Fibroblast of skin of left biceps (primary cell): ENCODE measurements around the gene ANXA8.

Experiments used
- DNase-seq, 2 experiments: peaks; one replicate each; pipeline ENCODE4 v3.0.0-alpha.2; 2013; ENCODE audit warnings: low read depth in 2 of 2

ANXA8 gene

DNA sequence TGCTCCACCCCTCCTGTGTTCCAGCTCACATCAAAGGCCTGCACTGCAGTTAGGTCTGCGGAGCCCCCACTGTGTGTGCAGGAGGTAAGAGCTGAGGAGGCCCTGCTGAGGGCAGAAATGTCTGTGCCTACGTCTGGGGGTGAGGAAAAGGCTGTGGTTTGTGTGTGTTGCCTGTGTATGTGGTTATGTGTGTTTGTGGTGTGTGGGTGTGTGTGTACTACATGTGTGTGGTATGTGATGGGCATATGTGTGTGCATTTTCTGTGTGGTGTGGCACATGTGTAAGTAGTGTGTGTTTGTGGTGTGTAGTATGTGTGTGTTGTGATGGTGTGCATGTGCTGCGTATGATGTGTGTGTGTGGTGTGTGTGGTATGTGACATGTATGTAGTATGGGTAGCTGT is 36.2 kb downstream of the ANXA8 start:
- no peak for DNase-seq

- DNase-seq: no peak
Observed at GRCh38 chr10:47447209-47447608, 36.7 kb downstream of the ANXA8 start.

GRCh38 chr10:47445720-47446119 is 38.2 kb downstream of the ANXA8 start:
- no peak for DNase-seq

DNA sequence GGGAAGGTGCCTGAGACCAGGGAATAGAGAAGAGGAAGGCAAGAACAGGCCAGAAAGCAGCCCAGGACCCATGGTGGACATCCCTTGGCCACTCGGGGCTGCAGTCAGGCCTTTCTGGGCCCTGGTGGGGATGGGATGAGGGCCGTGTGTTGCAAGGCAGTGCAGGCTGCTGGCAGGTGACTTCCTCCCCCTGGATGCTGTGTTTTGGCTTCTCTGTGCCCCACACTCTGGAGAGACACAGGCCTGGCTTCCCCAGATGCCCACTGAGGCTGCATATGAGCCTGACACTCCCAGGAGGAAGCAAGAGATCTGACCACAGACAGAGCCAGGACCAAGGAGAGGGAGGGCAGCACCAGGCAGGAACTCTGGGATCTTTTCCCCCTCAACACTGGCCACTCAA is 39.9 kb downstream of the ANXA8 start:
- DNase-seq: no peak

GRCh38 chr10:47443145-47443544 is 40.8 kb downstream of the ANXA8 start:
- no peak for DNase-seq

DNA sequence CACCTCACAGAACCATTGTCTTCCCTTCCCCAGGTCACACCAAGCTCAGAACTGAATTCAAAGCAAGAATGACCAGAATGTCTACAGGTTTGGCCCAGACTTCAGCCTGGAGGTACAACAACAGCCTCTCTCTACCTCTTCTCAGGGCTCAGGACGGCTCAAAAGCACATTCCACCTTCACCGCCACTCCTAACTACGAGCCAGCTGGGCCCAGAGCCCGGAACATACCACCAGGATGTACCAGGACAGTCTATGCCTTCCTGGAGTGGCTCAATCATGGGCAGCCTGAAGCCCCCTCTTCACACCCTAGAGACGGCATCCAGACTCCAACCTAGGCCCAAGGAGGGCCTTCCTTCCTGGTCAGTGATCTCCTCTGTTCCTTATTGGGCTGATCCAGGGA is 41.6 kb downstream of the ANXA8 start:
- DNase-seq: no peak

GRCh38 chr10:47441938-47442337 is 42.0 kb downstream of the ANXA8 start:
- DNase-seq: no peak

DNA sequence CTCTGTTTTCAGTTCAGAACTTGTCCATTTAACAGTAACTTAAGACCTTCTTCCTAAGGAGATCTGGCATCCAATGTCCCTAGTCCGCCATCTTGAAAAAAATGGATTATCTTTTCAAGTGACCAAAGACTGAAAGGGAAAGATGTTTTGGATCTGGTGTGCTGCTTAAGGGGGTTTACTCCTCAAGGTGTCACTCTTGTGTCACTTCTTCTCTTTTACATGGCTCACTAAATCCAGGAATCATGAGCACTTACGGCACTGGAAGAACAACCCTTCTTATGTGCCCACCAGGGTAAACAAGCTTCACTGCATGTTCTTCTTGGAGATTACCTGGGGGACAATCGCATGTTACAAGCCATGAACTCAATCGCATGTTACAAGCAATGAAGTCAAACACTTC is 43.7 kb downstream of the ANXA8 start:
- no peak for DNase-seq

DNA sequence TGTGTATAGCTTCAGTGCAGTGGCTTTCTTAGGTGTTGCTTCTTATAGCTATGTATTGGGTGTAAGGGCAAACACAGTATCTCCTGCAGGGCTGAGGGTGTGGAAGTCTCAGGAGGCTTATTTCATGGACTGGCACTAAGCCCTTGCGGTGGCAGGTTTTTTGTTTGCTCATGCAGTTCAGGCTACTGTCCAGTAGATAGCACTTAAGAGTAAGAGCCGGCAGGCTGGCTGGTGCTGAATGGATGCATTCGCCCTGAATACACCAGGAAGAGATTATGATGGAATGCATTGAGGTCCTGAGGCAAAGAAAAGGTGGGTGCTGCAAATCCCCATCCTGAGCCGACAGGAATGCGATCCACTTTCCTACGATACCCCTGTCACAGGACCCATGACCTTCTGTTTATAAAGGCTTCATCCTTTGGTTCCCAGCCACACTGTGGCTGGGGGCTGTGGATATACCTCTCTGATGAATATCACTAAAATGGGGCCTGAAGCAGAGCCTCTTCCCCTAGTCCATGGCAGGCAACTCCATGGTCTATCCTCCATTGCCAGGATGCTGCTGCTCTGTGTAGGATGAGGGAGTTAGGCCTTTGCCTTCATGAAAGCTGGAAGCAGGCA is 44.9 kb downstream of the ANXA8 start:
- peak in 1 of 2 experiments; percentile 10 for DNase-seq

- DNase-seq: no peak
Observed at GRCh38 chr10:47435081-47435480, 48.8 kb downstream of the ANXA8 start.

- DNase-seq: no peak
Observed at GRCh38 chr10:47425813-47426419, 58.0 kb downstream of the ANXA8 start.

DNA sequence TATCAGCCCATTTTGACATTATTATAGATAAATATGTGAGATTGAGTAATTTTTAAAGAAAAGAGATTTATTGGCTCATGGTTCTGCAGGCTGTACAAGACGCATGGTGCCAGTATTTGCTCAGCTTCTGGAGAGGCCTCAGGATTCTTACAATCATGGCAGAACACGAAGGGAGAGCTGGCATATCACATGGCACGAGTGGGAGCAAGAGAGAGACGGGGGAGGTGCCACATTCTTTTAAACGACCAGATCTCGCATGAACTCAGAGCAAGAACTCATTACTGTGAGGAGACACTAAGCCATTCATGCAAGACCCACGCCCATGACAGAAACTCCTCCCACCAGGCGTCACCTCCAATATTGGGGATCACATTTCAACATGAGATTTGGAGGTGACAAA is 59.7 kb downstream of the ANXA8 start:
- DNase-seq: no peak

DNA sequence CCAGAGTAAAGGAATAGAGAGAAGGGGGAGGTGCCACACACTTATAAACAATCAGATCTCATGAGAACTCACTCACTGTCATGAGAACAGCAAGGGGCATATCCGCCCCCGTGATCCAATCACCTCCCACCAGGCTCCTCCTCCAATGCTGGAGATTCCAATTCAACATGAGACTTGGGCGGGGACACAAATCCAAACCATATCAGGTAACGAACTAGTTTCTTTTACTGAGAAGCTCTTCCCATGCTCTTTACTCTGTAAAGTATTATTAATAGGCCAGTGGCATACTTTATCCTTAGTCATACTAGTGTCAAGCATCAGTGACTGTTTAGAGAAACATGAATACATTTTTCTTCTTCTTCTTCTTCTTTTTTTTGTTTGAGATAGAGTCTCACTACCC is 60.4 kb downstream of the ANXA8 start:
- no peak for DNase-seq

DNA sequence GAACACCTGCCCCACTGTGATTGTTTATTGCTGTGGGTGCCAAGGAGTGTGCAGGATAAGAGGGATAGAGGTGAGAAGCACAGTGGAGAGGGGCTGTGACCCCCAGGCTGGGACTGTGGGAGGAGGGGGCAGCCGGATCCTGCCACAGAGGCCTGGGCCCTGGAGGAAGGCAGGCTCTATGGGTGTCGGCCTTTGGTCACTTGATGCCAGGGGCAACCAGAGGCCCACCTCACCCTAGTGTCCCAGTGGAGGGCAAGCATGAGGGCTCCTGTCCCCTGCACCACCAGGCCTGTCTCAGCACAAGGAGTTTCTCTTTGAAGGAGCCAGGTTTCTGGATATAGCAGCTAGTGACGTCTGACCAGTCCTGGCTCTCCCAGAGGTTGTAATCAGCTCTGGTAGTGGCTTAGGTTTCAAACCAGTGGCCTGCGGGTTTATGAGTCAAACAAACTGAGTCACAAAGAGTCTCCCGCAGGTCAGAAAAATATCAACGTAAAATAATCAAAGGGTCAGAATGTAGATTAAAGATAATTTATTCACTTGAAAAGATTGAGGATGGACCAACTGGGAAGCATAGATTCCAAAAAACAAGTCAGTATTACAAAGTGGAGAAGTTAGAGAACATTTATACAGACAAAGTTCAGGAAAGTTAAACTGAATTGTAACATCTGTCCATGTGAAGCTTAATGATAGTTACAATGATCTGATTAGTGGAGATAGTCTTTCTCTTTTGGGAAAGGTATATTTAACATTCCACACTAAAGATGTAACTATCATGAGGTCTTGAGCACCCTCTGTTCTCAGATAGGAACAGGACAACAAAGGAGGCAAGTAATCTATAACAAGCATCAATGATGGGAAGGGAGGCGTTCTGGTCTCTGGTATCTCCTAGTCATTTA is 62.6 kb downstream of the ANXA8 start:
- DNase-seq: no peak

DNA sequence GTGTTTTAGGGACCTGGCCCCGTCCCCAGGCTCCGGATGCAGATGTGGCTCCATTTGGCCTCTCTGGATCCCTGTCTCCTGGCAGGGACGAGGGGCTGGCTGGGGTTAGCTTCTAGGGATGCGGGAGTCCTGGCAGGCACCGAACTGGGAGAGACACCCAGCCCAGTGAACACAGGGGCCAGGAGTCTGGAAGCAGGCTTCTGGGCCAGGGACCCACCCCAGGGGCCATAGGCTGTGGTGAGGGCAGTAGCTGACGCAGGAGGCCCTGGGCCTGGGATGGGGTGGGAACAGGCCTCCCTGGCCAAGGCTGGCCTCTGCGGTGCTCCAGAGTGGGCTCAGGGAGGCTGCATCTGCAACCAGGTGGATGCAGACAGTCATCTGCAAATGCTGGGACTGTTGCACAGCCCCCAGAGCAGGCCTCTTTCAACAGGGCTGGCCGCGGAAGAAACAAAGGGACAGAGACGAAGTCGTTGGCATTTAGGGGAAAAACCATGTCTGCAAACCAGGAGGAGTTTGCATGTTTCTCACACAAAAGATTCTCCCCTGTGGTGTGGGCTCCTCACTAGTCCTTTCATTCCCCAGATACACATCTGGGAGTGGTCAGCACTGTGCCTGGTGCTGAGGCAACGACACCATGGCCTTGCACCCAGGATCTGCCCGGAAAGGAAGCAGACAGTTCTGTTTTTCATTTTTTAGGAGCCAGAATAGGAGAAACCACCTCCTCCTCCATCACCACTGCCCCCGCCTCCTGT is 63.4 kb downstream of the ANXA8 start:
- no peak for DNase-seq

DNA sequence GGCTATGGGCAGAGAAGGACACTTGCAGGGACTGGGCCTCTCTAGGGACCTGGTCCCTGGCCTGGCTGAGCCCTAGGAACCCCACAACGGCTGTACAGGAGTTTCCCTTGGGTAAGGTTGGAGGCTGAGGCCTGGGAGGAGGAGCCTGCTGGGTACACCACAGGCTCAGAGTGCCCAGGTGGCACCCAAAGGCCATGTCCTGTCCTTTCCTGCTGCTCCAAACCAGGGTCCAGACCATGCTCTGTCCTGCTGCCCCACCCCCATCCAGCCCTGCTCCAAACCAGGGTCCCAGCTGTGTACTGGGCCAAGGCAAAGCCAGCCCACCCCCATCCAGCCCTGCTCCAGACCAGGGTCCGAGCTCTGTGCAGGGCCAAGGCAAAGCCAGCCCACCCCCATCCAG is 64.5 kb downstream of the ANXA8 start:
- DNase-seq: no peak

DNA sequence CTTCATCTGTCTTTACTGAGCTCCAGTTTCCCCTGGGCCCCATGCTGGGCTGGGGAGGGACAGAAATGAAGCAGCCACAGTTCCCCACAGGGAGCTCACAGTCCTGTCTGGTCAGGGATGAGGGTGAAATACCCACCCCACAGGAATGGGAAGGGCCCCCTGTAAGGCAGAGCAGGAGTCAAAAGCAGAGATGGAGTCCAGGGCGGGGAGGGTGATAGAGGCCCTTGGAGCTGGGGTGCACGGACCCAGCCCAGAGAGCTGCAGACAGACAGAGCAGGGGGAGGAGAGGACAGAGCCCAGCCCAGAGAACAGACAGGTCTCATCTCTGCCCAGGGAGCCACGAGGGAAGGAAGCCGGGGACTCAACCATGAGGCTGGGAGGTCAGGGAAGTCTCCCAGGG is 64.9 kb downstream of the ANXA8 start:
- no peak for DNase-seq

DNA sequence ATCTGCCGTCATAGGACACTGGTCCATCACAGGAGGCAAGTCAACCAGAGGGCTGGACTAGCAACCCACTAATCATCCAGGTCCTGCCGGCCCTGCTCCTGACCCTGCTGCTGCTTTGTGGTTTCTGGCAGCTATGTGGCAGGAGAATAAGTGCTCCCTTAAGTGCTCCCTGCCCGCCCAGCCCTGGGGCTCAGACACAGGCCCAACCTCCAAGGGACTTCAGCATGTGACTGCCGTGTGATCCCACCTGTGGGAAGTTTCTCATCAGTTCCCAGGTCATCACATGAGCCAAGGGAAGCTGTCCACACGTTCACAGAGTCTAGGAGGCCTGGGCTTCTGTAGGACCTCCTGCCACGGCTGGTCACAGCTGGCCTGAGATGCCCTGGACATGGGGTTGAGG is 65.6 kb downstream of the ANXA8 start:
- no peak for DNase-seq
